GM21619 (cell line): ENCODE results near the gene FYN.
A peak's percentile ranks its signal among the peaks of the same experiment; 100 is the strongest.

ENCODE experiments used
- ATAC-seq: cut with Tn5 transposase; IDR thresholded peaks from one replicate; pipeline ENCODE4 v1.9.1; 2021; ENCODE audit not compliant: unreplicated experiment

The FYN gene

GRCh38 chr6:111732390-111732789, 140.9 kb downstream of the FYN start:
- no peak for ATAC-seq

DNA sequence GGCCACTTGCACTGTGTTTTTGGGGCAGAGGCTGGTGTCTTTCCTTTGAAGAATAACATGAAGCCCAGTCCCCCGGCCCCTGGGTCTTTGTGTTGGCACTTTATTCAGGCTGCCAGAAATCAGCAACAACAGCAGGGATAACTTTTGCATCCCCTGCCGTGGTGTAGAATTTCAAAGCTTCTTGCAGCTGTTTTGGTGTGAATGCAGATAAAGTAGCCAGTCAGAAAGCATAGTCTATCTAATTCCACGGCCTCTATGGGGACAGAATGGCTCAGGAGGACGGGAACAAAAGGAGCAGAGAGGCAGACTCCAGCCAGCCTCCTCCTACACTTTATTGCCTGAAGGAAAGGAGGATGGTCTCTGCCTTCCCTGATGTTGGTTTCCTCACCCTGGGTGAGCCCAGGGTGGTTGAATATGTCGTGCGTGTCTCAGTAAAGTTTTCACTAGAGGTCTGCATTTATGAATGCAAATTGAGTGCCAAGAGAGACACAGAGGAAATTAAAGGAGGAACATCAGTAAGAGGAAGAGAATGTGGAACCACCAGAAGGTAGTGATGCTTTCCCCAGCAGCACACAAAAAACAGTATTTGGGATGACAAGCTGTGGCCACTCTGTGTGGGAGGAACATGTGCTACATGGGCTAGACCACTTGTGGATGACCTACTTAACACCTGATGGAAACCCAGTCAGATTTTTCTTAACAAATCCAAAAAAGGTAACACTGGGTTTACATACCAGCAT, 141.6 kb downstream of the FYN start:
- no peak for ATAC-seq

- no peak for ATAC-seq
Observed at GRCh38 chr6:111730864-111731263, 142.4 kb downstream of the FYN start.

GRCh38 chr6:111727802-111728201, 145.4 kb downstream of the FYN start:
- ATAC-seq: no peak

DNA sequence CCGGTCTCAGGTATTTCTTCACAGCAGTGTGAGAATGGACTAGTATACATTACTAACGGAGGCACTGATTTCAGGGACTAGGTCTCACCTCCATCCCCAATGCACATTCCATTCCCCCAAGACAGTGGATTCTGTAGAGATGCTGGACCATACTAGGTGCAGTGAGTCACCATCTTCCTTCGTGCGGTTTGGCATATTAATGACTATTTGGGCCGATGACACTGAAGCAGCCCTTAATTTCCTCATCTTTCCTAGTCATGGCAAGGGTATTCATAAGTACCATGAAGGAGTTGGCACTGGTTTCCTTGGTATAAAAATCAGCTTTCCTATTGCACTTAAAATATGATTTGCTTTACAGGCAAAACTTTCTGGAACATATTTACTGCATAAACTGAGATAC, 146.2 kb downstream of the FYN start:
- ATAC-seq: no peak

DNA sequence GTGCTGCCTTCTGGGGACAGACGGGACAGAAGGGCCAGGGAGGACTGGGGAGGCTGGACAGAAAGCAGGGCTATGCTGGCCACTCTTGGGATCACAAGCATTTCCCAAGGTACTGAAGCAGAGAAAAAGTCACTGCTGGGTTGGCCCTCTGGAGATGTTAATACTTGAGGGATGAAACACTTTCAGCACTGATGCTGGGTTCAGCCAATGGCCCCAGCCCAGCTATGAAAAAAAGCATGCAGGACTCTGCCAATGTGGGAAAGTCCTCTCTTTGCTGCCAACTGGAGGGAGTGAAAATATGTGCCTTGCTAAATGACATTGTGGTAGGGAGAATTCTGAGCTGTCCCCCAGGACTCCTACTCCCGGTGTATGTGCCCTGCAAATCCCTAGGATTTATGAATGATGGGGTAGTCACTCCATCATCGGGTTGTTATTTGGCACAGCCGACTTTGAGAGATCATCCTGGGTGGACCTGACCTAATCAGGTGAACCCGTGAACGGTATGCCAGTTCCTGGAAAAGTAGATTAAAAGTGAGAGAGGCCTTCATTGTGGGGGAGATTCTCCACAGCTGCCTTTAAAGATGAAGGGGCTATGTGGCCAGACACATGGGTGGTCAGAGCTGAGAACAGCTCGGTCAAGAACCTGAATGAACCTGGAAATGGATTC, 147.7 kb downstream of the FYN start:
- no peak for ATAC-seq

DNA sequence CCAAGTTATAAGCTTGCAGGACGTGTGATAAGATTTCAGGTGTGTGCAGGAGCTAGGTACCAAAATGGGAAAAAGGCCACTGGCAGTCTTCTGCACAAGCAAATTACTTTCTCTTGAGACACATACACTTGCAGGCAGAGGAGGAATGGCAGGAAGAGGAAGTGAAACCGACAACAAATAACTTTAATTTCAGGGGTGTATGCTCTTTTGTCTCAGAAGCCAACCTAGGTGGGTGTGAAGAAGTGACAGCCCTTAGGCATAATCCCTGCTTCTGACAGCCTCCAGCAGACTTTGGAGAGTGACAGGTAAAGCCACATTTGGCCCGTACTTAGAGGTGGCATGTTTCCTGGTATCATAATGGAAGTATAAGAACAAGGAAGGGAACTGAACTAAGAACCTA, 148.7 kb downstream of the FYN start:
- peak; percentile 97 for ATAC-seq

- ATAC-seq: no peak
Observed at GRCh38 chr6:111724039-111724438, 149.2 kb downstream of the FYN start.

GRCh38 chr6:111723412-111723970, 149.8 kb downstream of the FYN start:
- no peak for ATAC-seq

DNA sequence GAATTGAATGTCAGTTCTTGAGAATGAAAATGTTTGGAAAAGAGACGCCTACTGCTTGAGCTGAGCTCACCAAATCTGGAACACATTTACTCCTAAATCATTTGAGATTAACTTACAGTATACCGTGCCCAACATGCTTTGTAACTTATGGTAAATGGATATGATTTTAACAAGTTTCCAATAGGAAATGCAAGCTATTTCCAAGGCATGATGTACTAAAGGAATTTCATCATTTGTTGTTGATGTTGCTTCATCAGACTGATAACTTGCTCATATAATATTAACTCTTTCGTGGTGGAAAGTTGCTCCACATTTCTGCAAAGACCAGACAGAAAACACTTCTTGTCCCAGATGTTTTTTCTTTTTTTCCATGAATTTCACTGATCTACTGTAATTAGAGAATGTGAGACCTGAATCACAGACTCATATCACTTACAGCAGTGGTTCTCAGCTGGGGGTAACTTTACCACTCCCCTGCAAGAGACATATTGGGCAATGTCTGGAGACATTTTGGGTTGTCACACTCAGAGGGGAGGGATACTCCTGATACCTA, 151.0 kb downstream of the FYN start:
- ATAC-seq: no peak

GRCh38 chr6:111721753-111722154, 151.5 kb downstream of the FYN start:
- ATAC-seq: no peak

DNA sequence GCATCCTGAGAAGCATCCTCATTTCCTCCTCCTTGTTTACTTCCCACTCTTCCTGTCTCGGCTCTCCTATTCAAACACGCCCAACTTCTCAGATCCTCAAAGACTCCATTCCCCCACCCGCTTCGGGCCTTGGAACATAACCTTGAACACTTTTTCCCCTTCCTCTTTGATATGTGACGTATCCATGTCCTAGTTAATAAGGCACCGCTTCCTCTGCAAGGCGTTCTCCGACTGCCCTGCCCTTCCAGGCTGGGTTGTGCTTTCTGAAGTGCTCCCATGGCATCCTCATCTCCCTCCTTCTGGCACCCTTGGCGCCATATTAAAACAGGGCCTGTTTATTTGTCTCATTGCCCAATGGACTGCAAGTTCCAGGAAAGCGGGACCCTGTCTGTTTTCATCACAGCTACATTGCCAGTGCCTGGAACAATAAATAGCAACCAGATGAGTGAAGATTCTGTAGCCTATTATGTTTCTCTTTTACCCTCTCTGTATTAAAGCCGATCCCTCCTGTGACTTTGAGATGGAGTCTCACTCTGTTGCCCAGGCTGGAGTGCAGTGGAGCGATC, 152.2 kb downstream of the FYN start:
- ATAC-seq: no peak

- no peak for ATAC-seq
Observed at GRCh38 chr6:111718990-111719389, 154.3 kb downstream of the FYN start.

GRCh38 chr6:111718326-111718725, 154.9 kb downstream of the FYN start:
- no peak for ATAC-seq

GRCh38 chr6:111717621-111718020, 155.6 kb downstream of the FYN start:
- no peak for ATAC-seq

DNA sequence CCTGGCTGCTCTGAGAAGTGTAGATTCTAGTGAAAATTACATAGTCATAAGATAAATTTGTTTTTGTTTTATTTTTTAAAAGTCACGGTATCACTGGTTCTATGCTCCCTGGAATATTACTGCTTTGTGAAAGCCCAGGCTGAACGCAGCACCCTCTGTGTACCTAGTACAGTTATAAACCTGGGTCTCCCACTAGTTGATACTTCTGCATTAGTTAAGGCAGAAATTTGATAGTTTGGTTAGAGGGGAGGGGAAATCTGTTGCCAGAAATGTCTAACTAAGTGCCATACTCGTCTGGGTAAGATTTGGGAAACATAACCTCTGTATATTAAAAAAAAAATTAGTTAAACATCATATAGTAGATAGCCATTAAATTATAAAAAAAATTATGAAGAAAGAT, 156.9 kb downstream of the FYN start:
- ATAC-seq: no peak

GRCh38 chr6:111715321-111715720, 157.9 kb downstream of the FYN start:
- ATAC-seq: no peak

DNA sequence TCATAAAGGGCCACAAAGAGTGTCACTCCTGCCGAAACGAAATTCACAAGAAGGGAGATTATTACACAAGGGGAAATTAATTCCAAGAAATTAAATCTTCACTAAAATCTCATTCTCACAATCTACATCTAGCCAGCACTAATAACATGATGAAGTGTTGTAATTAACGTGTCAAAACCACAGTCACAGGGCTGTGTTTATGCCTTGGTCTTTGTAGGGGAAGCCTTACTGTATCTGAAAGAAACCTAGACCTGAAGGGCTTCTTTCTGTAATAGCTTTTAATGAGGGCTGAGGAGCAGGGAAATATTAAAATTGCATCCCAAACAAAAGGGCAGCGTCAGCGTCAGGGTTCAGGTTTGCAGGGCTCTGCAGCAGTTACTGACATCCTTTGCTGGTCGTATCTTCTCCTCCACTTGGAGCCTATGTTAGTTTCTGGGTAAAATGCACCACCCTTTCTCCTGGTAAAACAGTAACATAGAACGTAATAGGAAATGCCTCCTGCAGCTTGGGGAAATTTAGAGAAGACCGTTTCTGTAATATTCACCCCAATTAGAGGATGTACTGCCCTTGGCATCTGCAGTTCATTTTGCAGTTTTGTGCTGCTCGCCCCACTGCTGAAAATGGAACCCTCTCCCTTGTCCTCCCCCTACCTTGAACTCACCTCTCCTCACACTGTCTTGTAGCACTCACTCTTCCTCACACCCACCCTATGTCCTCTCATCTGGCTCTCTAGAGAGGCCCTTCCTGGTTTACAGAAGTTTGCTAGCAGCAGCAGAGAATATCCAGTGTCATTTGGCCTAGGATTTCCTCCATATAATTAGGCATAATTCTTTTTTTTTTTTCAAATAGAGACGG, 158.6 kb downstream of the FYN start:
- no peak for ATAC-seq

DNA sequence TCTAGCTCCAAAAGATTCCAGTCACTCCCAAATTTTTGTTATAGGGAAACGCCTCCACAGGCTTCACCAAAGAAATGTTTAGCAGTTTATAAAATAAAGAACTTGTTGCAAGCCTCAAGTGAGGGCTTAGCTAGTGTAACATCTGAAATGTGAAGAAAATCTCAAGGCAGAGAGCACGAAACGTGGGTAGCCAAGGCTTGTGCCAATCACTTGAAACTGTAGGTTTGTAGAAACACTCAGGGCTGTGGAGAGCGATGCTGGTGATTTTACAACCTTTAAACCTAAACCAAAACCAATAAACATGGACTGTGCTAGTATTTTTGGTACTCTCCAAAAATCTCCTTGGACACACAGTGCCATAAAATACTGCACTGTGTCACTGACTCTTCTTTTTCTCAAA, 159.4 kb downstream of the FYN start:
- ATAC-seq: no peak

DNA sequence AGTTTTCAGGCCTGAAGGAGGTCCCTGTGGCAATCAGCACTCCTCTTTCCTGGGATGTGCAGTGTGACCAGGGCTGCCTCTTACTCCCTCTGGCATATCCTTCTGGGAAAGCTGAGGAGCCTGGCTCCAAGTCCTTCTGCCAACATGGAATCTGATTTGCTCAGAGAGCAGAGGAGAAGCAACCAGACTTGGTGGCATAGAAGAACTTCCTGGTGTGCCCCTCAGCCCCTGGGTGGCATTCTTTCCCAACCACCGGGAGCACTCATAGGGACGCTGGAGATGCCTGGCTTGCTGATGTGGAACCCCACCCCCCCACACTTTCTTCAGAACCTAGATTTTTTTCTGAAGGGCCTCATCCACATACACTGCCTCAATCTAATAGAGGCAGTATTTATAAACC, 160.0 kb downstream of the FYN start:
- ATAC-seq: no peak
